ENCODE results near the gene INSR.

INSR gene

GRCh38 chr19:7197760-7198696, 96.2 kb downstream of the INSR start:
- Histone ChIP-seq H3K4me2 (ENCODE audit: insufficient read depth, low read length) (peak overlapping the region; percentile 97), H3K36me3 (ENCODE audit: insufficient read depth, low read length) (no peaks in the 10 kb centered on the region), H3K9ac (ENCODE audit: low read depth, low read length) (peak overlapping the region; percentile 67), H3K79me2 (ENCODE audit: insufficient read depth, low read length) (no peaks in the 10 kb centered on the region; the same call in 1 of the 2 replicates), H3K4me1 (ENCODE audit: insufficient read depth, low read length) (peaks cover 24% of the 10 kb centered on the region), H3K27me3 (ENCODE audit: insufficient read depth, low read length, poor library complexity) (no peaks in the 10 kb centered on the region), H2AFZ (ENCODE audit: low read depth, low read length) (peak overlapping the region; percentile 91), H3K4me3 (ENCODE audit: low read depth in 1 of 2, low read length in 2 of 2) (peak overlapping the region; percentile 41 to 70; a peak in 3 of 4 replicates), H3K9me3 (ENCODE audit: insufficient read depth, low read length, severe bottlenecking) (no peaks in the 10 kb centered on the region), H4K20me1 (ENCODE audit: insufficient read depth, low read length) (no peaks in the 10 kb centered on the region), H3K27ac (ENCODE audit: low read length) (peak overlapping the region; percentile 81)
- DNase-seq, result peak; percentile 92
- peak; percentile 82 for ATAC-seq (ENCODE audit: insufficient read depth, low read depth)
- TF ChIP-seq EZH2 (IDR thresholded peaks at IDR 0.05; ENCODE audit: borderline replicate concordance, low read depth, low read length, severe bottlenecking) (no peak), CTCF (IDR thresholded peaks at IDR 0.05; ENCODE audit: borderline replicate concordance, extremely low read depth, low read length, poor library complexity, severe bottlenecking) (peak; percentile 10)

GRCh38 chr19:7197119-7197759, 97.0 kb downstream of the INSR start:
- Histone ChIP-seq H3K79me2 (ENCODE audit: insufficient read depth, low read length) (no peaks in the 10 kb centered on the region; the same call in 1 of the 2 replicates), H2AFZ (ENCODE audit: low read depth, low read length) (peak overlapping the region; percentile 91), H3K4me3 (ENCODE audit: low read depth in 1 of 2, low read length in 2 of 2) (peak overlapping the region; percentile 8 to 70; a peak in 3 of 4 replicates), H3K4me2 (ENCODE audit: insufficient read depth, low read length) (peak overlapping the region; percentile 97), H3K27me3 (ENCODE audit: insufficient read depth, low read length, poor library complexity) (no peaks in the 10 kb centered on the region), H3K4me1 (ENCODE audit: insufficient read depth, low read length) (peaks cover 31% of the 10 kb centered on the region), H3K9ac (ENCODE audit: low read depth, low read length) (peak overlapping the region; percentile 67), H3K36me3 (ENCODE audit: insufficient read depth, low read length) (no peaks in the 10 kb centered on the region), H3K9me3 (ENCODE audit: insufficient read depth, low read length, severe bottlenecking) (no peaks in the 10 kb centered on the region), H3K27ac (ENCODE audit: low read length) (peak overlapping the region; percentile 81), H4K20me1 (ENCODE audit: insufficient read depth, low read length) (no peaks in the 10 kb centered on the region; the same call in 1 of the 2 replicates)
- ATAC-seq (ENCODE audit: insufficient read depth, low read depth) (peak; percentile 83), DNase-seq (peak; percentile 93)
- TF ChIP-seq CTCF (IDR thresholded peaks at IDR 0.05; ENCODE audit: borderline replicate concordance, extremely low read depth, low read length, poor library complexity, severe bottlenecking), result no peak
- no peak for TF ChIP-seq EZH2 (IDR thresholded peaks at IDR 0.05; ENCODE audit: borderline replicate concordance, low read depth, low read length, severe bottlenecking)

GRCh38 chr19:7196763-7197118, 97.5 kb downstream of the INSR start:
- Histone ChIP-seq H4K20me1 (ENCODE audit: insufficient read depth, low read length) (no peaks in the 10 kb centered on the region; the same call in none of the 2 replicates), H3K27ac (ENCODE audit: low read length) (peak overlapping the region; percentile 81), H3K79me2 (ENCODE audit: insufficient read depth, low read length) (no peaks in the 10 kb centered on the region; the same call in 1 of the 2 replicates), H3K4me1 (ENCODE audit: insufficient read depth, low read length) (peaks cover 36% of the 10 kb centered on the region), H3K27me3 (ENCODE audit: insufficient read depth, low read length, poor library complexity) (no peaks in the 10 kb centered on the region), H3K9me3 (ENCODE audit: insufficient read depth, low read length, severe bottlenecking) (no peaks in the 10 kb centered on the region), H3K36me3 (ENCODE audit: insufficient read depth, low read length) (no peaks in the 10 kb centered on the region), H3K4me3 (ENCODE audit: low read depth in 1 of 2, low read length in 2 of 2) (peak overlapping the region; percentile 8 to 70; a peak in 2 of 4 replicates), H3K9ac (ENCODE audit: low read depth, low read length) (peak overlapping the region; percentile 45; the same call in 1 of the 2 replicates), H2AFZ (ENCODE audit: low read depth, low read length) (peak overlapping the region; percentile 91), H3K4me2 (ENCODE audit: insufficient read depth, low read length) (peak overlapping the region; percentile 97)
- ATAC-seq (ENCODE audit: insufficient read depth, low read depth) (no peak), DNase-seq (no peak)
- no peak for TF ChIP-seq EZH2 (IDR thresholded peaks at IDR 0.05; ENCODE audit: borderline replicate concordance, low read depth, low read length, severe bottlenecking)
- TF ChIP-seq CTCF (IDR thresholded peaks at IDR 0.05; ENCODE audit: borderline replicate concordance, extremely low read depth, low read length, poor library complexity, severe bottlenecking), result no peak

Measured in DND-41 (cell line).